Umbilical cord (tissue), 2 donors: Measurements from ENCODE around the gene TTYH3. TPM values are rescaled to one million over a fixed set of nuclear protein-coding genes. Genes with fewer than 3 reads are reported as not detected.
A peak's percentile ranks its signal among the peaks of the same experiment; 100 is the strongest.
"Not testable (repeated sequence)": the region's sequence is repeated elsewhere in the genome, so short reads cannot be mapped to it uniquely, and the experiment has no call there.

Source experiments
- DNase-seq: peaks from one replicate; pipeline ENCODE4 v3.0.0-alpha.2; 2015; ENCODE audit warnings: low spot score
- total RNA-seq: library from RNA; depleted of rRNA; stranded (reverse); fragments of >200 nt; gene quantifications from one replicate; pipeline ENCODE4 v1.2.3, GENCODE V29; 2014; ENCODE audit warnings: low replicate concordance; ENCODE audit not compliant: insufficient read depth

TTYH3 gene
- total RNA-seq = 20.5 TPM

- DNase-seq = peak; percentile 43
Observed at GRCh38 chr7:2631946-2632732, at the start of gene TTYH3. Gene TTYH3, plus strand, starts transcription at chr7:2631986. Its CDS starts 170 bp downstream, at chr7:2632156.

DNA sequence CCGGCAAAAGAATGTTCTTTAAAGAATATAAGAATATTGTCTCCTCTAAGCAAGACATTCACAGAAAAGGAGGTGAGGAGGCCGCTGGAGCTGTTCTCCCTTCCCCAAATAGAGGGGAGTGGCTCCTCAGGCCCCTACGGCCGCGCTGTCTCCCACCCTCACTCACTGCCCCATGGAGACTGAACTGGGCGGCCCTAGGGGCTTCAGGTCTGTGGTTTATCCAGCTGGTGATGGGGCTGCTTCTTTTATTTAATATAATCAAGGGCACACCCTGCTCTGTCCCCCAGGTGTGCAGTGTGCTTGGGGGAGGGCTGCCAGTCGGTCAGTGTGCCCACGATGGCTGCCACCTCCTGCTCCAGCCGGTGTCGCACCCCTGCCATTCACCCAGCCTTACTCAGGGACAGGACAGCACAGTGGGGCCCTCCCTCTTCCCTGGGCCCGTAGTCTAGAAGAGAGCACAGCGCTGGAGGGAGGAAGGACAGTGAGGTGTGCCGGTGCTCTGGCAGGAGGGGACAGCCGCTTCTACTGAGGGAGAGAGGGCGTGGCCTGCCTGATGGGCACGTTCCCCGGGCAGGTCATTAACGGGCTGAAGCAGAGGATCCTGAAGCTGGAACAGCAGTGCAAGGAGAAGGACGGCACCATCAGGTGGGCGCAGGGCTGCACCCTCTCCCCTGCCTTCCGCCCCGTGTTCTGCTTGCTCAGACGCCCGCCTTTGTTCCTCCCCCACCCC is 49.6 kb upstream of the TTYH3 start:
- DNase-seq = no peak

GRCh38 chr7:2583798-2584580 is 47.8 kb upstream of the TTYH3 start:
- DNase-seq = no peak

DNA sequence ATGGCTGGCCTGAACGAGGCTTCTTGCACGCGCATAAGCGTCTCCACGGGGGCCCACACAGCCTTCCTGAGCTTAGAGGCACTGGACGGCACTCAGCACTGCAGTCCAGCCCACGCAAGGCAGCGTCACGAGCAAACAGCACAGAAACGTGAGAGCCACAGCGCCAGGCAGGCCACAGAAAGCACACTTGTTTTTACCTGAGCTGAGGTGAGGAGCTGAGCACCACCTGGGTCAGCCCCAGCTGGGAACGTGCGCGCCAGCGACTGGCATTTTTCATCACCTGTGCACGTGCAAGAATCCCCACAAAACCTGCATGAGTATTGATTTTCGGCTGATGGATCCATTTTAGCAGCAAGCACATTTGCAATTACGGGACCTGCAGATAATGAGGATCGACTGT is 46.3 kb upstream of the TTYH3 start:
- DNase-seq = no peak

DNA sequence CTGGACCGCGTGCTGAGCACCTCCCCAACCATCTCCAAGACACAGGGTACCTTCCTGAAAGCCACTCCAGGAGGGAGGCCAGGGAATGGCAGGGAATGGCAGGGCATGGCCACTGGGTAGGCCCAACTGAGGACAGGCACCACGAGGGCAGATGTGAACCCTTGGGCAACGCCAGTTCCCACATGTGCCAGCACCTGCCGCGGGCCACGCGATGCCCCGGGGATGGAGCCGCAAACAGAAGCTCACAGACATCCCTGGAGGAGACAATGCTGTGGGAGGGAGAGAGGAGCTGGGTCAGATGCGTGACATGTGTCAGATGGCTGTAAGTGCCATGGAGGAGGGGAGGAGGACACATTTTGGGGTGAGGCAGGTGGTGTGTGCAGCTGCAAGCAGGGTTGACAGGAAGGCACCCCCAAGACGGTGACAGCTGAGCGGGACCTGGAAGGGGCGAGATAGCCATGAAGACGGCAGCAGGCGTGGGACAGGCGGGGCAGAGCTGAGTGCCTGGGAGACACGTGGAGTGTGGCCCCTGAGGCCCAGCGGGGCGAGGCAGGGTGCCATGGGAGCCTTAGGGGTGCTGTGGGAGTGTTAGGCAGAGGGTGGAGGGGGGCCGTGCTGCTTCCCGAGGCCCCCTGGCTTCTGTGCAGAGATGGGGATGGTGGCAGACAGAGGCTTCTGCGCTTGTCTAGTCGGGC is 45.3 kb upstream of the TTYH3 start:
- DNase-seq = no peak

GRCh38 chr7:2587134-2587533 is 44.7 kb upstream of the TTYH3 start:
- no peak for DNase-seq

DNA sequence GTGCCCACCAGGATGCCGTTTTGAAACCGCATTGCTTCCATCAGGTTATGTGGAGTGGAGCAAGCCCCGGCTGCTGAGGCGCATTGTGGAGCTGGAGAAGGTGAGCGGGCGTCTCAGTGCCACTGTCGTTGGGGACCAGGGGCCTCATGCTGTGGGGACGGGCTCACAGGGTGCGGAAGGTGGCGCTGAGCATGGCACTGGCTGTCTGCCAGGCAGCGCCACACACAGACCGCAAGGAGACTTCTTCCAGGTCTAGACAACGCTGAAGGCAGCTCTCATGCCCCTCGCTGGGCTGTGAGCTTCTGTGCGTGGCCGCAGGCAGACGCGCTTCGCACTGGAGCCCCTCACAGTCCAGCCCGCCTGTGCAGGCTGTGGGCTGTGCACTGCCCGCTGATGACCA is 44.0 kb upstream of the TTYH3 start:
- no peak for DNase-seq

DNA sequence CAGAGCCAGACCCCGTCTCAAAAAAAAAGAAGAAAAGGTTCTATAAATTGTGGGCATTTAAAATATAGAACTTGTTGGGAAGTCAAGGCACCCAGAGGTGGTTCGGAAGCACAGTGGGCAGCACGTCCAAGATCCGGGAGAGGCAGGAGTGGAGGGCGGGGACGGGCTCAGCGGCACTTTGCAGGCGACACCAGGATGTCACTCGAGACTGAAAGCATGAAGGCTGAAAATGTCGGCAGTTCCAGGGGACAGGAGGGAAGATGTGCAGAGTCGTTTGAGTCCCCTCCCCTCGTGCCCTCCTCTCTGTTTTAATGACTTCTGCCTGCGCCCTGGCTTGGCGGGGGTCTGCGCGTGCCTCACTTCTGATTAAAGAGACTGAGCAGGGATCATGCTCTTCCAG is 42.4 kb upstream of the TTYH3 start:
- no peak for DNase-seq

GRCh38 chr7:2589941-2590340 is 41.8 kb upstream of the TTYH3 start:
- DNase-seq = not testable (repeated sequence)

DNA sequence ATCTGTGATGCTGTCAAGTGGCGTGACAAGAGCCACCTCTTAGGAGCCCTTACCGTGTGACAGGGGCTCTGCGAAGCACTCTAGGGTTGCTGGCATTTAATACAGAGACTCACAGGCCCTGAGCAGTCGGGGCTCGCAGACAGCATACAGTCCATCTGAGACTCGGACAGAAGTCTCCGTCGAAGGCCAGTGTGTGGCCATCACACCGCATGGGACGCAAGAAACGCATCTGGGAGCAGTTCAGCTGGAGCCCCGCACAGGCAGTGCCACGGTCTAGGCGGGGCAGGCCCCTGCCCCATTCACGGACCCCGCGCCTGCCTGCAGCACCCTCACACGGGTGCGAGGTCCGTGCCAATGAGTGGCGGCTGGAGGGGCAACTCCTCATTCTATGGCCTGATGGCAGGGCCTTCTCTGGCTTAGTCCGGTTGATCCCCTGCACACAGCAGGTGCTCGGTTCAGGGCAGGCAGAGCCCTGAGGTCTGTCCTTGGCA is 39.4 kb upstream of the TTYH3 start:
- DNase-seq = no peak

GRCh38 chr7:2593036-2593727 is 38.6 kb upstream of the TTYH3 start:
- no peak for DNase-seq

GRCh38 chr7:2594599-2594998 is 37.2 kb upstream of the TTYH3 start:
- DNase-seq = no peak

- DNase-seq = no peak
Observed at GRCh38 chr7:2595258-2595860, 36.4 kb upstream of the TTYH3 start.

DNA sequence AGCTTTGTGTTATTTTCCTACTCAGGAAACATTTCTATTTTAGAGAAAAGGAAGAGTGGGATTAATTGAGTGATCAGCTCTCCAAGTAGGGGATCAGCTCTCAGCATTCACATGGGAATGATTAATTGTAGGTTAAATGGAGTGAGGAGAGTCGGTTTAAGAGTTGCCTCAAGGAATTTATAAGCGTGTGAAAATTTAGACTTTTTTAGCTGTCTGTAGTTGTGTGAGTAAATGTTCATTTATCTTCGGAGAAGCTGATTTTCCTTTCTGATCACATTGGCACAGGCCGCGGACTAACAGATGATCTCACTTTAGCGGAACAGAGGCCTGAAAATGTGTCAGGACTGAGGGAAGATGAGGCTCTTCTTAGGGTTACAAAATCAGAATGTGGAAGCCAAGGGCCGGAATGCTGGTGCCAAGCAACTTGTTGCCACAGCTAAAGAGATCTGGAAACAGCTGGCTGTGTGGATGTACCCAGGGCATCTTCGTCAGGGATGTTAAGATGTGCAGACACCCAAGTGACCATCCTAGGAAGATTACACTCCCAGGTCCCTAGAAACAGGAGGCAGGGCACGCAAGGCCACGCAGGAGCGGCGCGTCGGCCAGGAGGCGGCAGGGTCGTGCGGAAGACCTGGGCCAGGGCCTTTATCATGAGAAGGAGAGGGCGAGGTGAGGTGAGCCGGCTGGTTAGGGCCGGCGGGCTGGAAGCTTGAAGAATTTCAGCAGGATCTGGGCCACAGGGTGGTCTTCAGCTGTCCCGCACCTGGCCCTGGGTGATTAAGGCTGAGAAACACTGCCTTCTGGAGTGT is 35.1 kb upstream of the TTYH3 start:
- no peak for DNase-seq

DNA sequence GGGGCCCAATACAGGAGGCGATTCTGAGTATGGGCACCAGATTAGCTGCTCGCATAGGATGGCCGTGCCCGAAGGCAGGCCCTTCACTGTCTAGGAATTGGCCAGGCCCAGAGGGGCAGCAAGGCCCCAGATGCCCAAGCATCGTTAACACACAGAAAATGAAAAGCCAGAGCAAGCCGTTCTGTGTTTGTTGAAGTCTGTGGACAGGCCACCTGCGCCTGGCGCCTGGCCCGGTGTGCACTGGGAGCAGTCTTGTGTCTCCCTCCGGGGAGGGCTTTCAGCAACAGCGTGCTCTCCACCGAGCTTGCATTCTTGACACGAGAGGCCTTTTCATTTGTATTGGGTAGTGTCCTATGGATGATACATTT is 34.5 kb upstream of the TTYH3 start:
- DNase-seq = no peak

DNA sequence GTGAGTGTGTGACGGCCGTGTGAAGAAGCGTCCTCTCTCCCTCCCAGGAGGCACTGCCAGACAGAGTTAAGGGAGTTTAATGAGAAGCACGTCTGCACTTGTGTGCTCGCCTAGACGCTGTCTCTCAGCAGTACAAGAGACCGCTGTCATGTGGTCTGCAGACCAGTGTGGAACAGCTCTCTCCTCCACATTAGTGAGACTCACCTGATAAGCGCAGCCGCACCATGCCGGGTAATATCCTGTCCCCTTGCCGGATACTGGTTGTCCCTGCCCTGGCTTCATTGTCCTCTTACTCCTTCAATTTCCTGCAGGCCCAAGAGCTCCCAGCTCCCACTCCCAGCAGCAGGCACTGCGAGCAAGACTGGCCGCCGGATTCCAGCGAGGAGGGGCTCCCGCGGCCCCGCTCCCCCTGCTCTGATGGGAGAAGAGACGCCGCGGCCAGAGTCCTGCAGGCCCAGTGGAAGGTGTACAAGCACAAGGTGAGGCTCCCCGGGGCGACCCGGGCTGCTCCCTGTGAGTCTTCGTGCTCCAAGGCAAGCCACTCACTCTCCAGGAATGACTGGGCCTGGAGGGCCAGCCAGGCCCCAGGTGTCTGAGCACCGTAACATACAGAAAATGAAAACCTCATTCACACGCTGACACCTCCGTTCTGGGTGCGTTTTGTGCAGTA is 33.5 kb upstream of the TTYH3 start:
- DNase-seq = no peak

GRCh38 chr7:2601065-2601464 is 30.7 kb upstream of the TTYH3 start:
- DNase-seq = no peak

DNA sequence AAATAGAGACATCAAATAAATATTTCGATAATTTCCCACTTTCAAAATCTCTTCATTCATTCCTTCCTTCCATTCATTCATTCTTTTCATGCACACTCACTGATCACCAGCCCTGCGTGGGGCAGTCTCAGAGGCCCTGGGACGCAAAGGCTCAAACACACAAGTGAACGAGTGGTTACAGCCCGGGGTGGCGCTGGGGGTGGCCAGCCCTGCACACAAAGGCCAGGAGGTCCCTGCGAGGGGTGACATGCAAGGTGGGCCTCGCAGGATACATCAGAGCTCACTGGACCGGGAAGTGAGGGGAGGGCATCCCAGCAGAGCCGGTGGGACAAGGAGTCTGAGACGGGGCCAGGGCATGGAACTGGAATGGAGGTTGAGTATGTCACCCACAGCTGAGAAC is 29.9 kb upstream of the TTYH3 start:
- no peak for DNase-seq

DNA sequence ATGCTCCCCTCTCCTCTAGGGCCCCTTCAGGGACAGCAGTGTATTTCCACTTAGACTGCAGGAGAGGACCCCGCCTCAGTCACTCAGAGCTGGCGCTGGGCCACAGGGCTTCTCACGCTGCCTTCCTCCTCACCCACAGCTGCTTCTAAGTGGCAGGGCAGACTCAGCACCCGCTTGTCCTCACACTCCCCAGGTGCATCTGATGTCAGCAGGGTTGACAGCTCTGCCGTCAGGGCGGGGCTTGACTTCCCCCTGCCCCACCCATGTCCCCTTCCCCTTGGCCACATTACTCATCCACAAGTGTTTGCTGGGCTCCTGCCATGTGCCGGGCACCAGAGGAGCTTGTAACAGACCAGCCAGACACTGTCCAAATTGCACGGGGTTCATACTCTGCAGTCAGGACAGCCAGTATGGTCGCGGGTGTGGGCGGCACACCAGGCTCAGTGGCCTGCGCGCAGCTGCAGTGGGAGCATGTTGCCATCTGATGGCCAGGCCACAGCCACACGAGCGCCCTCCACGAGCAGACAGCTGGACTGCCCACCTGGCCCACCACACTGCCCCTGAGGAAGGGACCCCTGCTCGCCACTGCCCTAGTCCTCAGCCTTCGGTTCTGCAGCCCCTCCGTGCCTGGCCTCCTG is 29.3 kb upstream of the TTYH3 start:
- DNase-seq = no peak
